Stimulated activated CD8-positive, alpha-beta memory T cell treated with anti-CD3 and anti-CD28 coated beads, Interleukin-4, amount 100 ng/mL, for 48 hours (primary cell): Measurements from ENCODE around the gene MPRIP.

ENCODE experiments used
- DNase-seq: peaks from one replicate; pipeline ENCODE4 v3.0.0-alpha.2; 2020

MPRIP gene

DNA sequence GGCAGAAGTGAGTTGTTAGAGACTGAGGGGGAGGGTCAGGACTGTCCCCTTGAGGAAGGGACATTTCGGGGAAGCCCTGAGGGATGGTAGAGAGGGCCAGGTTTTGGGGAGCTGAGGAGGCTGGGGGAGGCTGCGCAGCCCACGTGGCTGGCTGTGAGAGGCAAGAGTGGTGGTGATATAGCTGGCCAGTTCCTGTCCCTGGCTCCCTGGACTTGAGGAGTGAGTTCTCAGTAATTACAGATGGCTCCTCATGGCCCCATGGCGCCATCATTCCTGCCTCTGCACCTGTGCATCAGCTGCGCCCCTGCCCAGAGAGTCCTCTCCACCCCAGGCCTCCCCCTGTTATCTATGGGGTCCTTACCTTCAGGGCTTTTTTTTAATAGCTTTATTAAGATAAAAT lies 30.3 kb downstream of the MPRIP start:
- DNase-seq: no peak

DNA sequence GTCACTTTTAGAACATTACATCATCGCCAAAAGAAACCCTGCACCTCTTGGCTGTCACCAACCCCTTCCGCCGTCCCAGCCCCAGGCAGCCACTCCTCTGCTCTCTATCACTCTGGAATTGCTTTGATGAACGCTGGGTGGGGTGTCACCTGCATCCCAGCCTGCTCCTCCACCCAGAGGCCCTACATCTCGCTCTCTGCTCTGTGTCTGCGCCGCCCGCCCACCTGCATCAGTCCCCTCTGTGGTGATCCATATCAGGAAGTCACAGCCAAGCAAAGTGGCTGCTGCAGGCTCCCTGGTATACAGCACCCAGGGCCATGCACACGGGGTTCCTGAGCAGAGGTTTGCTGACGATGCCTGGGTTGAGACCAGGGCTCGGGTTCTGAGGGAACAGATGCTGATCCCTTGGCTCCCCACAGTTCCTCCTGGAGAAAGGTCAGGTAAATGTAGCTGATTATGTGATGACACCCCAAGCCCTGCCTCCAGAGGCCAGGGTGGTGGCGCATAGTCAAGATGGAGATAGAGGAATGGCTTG lies 30.8 kb downstream of the MPRIP start:
- no peak for DNase-seq

- DNase-seq: no peak
Measured at GRCh38 chr17:17073581-17074403, 31.5 kb downstream of the MPRIP start.

GRCh38 chr17:17075125-17075781 lies 33.0 kb downstream of the MPRIP start:
- DNase-seq: no peak

- no peak for DNase-seq
Measured at GRCh38 chr17:17076066-17076465, 33.8 kb downstream of the MPRIP start.

DNA sequence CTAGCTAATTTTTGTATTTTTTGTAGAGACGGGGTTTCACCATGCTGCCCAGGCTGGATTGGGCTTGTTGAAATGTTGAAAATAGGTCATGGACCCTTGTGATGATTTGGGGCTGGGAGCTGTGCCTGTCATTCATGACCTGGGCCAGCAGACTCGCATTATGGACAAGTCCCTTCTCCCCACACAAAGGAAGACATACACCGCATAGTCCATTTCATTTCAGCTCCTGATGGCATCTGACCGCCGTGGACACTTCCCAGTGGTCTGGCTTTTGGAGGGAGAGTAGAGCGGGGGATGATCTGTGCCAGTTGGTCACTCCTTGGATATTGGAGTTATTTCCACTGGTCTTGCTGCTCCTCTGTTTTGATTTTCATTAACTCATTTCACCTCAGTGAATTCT lies 34.8 kb downstream of the MPRIP start:
- DNase-seq: no peak

DNA sequence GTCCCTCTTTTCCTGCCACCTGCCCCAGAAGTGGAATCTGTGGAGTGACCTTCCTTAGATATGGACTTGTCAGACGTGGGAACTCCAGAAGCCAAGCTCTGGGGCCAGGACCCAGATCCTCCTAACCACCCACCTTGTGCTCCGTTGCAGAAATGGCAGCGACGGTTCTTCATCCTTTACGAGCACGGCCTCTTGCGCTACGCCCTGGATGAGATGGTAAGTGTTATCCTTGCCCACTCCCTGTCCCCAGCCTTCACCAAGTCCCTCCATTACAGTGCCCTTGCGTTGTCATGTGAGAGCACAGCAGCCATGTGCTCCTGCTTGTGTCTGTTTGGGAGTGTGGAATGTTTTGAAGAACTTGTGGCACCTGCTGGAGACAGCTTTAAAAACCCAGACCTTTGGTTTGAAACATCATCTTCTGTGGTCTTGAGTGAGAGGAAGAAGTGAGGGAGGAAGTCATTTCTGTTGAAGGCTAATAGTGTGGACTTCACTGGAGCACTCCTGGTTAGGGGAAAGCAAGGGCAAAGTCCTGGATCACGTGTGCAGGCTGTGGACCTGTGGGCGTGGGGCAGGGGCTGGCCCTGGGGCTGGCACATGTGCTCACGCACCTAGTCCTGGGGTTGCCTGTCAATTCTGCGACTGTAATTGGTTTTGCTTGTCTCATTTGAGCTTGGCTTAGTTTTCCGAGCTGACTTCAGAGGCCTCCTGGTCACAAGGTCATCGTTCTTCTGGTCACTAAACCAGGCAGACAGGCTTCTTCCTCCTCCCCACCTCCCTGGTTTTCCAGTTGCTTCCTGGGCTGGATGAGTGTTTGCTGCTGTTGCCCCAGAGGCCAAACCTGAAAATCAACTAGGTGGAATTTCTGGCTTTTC lies 35.8 kb downstream of the MPRIP start:
- DNase-seq: no peak

DNA sequence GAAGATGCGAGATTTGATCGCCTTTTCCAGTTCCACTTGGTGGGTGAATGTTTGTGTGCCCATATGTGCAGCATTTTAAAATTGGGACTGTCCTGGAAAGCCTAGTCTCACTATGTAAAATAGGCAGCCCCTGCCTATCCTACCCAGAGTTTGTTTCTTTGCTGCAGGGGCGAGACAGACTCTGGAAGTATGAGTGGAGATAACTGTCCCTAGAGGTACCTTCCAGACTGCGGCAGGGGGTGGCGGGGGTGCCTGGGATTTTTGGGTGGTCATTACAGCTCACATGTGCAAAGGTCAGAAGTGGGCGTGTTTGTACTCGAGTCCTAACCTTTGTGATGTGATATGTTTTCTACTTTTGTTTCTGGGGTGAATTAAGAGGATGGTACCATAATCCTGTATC lies 36.6 kb downstream of the MPRIP start:
- DNase-seq: no peak

- DNase-seq: no peak
Measured at GRCh38 chr17:17079336-17079735, 37.1 kb downstream of the MPRIP start.

GRCh38 chr17:17079761-17080160 lies 37.5 kb downstream of the MPRIP start:
- no peak for DNase-seq

GRCh38 chr17:17080181-17080631 lies 37.9 kb downstream of the MPRIP start:
- no peak for DNase-seq

GRCh38 chr17:17080781-17081180 lies 38.5 kb downstream of the MPRIP start:
- no peak for DNase-seq

DNA sequence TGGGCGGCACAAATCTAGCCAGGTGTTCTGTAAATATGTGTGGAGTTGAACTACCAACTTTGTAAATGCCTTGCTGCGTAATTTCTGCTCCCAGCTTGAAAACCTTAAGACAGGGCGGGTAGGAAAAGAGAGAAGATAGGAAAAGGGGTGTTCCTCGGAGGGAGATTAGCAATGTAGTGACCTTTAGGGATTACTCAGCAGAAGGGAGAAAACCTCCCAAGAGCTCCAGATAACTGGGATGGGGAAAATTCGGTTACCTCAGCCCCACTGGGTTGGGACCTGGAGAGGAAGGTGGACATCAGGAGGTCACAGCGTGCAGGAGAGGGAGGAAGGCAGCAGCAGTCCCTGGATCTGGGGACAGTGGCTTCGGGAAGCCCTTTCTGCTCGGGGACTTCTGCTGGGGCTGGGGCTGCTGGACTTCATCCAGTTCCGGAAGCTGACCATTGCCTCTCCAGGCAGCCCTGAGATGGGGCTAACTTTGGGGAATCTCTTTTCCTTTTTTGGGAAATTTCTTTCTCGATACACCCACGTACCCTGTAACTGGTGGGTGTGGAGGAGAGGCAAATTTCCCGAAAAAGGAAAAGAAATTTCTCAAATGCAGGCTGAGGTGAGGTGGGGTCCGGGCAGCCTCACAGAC lies 39.2 kb downstream of the MPRIP start:
- no peak for DNase-seq

DNA sequence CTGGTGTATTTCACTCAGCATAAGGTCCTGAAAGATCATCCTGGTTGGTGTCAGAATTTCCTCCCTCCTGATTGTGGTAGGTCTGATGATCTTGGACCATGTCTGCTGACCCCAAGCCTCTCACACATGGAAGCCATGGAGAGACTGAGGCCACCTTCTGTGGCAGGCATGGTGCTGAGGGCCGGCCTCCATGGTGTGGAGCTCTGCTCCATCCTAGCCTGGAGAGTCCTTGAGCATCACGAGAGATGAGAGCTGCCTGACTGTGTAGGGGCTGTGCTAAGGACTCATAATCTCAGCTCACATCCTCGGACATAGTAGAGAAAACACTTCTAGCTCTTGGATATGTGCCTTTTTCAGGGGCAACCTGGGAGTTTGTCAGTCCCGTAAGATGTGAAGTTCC lies 40.6 kb downstream of the MPRIP start:
- DNase-seq: no peak

DNA sequence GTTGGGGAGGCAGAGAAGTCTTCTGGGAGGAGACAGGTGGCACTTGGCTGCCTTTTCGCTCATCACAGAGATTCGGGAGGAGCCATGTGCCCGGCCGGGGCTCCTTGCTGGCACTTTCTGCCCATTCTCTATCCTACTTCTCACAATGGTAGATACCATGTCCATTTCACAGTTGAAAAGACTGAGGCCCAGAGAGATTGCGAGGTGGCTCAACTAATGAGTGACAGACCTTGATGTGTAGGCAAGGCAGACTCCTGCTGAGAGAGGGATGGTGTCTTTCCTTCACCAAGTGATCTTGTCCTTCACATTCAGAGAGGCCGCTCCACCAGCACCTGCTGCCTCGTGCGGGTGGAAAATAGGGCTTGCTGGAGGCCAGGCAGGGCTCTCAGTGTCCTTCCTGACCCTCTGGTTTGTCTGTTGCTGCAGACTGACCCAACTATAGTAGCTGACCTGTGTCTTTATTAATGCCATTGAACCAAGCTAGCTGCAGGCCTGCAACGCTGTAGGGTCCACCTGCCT lies 42.1 kb downstream of the MPRIP start:
- DNase-seq: no peak

DNA sequence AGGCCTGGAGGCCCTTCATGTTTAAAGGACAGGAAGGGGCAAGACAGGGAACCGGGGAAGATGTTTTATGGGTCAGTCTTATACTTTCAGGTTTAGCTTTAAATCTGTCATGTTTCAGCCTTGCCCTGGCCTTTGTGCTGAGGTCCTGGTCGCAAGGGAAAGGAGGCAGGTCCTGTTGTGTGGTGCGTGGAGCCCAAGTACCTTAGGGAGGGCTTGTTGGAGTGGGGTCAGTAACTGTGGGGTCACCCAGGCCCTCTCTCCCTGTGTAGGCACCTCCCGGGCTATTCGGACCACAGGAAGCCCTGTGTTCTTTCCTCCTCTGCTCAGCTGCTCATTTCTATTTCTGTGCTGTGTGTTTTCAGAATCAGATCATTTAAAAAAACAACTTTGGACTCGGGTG lies 42.7 kb downstream of the MPRIP start:
- no peak for DNase-seq

- no peak for DNase-seq
Measured at GRCh38 chr17:17086585-17086984, 44.3 kb downstream of the MPRIP start.

DNA sequence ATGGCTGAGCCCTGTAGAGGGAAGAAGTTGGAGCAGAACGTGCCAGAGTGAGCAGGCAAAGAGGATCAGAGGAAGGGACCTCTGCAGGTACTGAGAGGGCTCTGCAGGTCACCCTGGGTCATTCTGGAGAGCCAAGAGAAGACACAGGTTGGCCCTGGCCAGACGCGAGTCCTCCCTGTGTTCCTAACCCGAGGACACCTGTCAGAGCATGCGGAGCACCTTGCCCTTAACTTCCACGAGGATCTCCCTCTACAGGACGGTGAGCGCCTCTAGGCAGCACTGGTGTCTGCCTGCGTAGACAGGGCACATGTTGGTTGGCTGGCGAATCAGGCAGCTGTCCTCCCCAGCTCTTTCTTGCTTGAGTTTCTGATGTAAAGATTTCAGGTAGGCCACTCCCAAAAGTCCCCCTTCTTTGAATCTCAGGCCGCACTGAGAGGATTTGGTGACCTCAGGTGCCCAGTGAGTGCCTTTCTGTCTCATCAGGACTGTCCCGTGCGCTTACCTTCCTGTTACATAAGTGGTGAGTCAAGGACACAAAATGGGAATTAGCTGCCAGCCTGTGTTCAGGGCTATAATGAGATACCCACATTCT lies 45.3 kb downstream of the MPRIP start:
- DNase-seq: no peak

GRCh38 chr17:17088086-17088485 lies 45.8 kb downstream of the MPRIP start:
- DNase-seq: no peak

DNA sequence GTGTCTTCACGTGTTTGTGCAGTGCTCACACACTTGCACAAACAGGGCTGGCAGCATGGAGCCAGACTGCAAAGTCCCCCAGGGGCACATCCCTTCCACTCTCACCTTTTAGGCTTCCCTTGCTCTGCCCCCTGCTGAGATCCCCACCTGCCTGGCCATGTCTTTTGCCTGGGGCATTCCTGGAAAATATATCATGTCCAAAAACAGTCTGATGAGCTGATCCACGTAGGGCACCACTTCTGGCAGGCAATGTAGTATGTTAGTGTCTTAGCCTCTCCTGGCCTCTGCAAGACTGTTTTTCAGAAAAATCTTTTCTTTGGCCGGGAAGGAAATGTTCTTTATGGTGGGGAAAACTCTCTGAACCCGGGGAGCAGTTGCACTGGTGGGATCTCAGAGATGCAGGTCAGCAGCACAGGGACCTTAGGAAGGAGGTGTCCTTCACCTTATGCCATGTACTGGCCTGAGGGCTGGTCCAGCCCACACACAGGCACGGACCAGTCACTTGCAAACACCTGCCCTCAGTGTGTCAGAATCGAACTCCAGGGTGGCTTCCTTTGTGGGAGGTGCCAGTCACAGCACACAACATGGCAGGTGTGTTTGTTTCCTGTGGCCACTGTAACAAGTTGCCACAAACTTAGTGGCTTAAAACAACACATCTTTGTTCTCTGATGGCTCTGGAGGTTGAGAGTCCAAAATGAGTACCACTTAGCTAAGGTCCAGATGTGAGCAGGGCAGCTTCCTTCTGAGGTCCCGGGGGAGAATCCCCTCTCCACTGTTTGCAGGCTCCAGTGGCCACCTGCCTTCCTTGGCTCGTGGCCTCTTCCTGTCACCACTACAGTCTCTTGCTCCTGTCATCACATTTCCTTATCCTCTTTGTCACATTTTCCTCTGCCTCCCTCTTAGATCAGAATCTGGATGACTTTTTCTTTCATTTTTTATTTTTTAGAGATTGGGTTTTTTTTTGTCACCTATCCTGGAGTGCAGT lies 46.6 kb downstream of the MPRIP start:
- DNase-seq: no peak
